Ovary (tissue), 3 donors: Measurements from ENCODE around the gene EEF2.

Experiments used
- CTCF ChIP-seq, 3 donors: fragments of 450-650 bp in 2 of 3; fragments of 200-600 bp in 1 of 3; IDR thresholded peaks; one replicate each; pipeline versions ENCODE4 v1.5.1 to v1.8.0; 2016 to 2022; ENCODE audit warnings: antibody characterized with exemption in 3 of 3, mild to moderate bottlenecking in 1 of 3
- EP300 ChIP-seq: sonication (generic); formaldehyde crosslinking; IDR thresholded peaks from one replicate; pipeline ENCODE4 v1.6.1; 2017; ENCODE audit warnings: antibody characterized with exemption
- POLR2A ChIP-seq: fragments of 450-650 bp; IDR thresholded peaks from one replicate; pipeline ENCODE4 v1.6.1; 2017; ENCODE audit warnings: antibody characterized with exemption, mild to moderate bottlenecking, moderate library complexity
- donor health status: DM: no; HTN: no; CAD: no.

DNA sequence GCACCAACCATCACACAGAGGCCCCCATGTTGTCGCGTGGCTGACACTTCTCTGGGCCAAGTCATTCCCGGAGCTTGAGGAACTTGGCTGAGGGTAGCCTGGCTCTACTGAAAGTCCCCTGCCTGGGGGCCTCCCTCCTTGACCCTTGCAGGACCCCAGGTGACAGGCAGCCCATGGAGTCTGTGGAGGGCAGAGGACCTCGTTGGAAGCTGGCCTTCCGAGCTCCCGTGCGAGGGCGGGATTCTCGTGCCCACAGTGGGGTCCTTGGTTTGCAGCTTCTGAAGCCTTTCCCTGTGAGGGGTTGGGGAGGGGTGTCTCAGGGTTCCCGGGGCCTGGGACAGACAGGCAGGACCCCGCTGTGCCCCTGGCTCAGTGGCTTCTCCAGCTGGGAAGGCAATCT, 36.0 kb downstream of the EEF2 start:
- TF ChIP-seq CTCF (IDR thresholded peaks at IDR 0.05) (no peak), POLR2A (no peak), EP300 (no peak)
